GM23248 (cell line): ENCODE measurements around the gene TNFRSF13B. TPM values are rescaled to one million over a fixed set of nuclear protein-coding genes. Genes with fewer than 3 reads are reported as not detected.
A peak's percentile ranks its signal among the peaks of the same experiment; 100 is the strongest.

Source experiments
- DNase-seq: peaks from one replicate; pipeline ENCODE4 v3.0.0-alpha.2; 2015
- H2AFZ ChIP-seq: fragments of 200-600 bp; sonication (generic); 2 replicates; pipeline ENCODE4 v1.6.1; 2016; ENCODE audit warnings: antibody characterized with exemption
- H3F3A ChIP-seq: fragments of 200-600 bp; sonication (generic); 2 replicates; pipeline ENCODE4 v1.6.1; 2016; ENCODE audit warnings: mild to moderate bottlenecking, antibody characterized with exemption, mixed run types; ENCODE audit not compliant: insufficient read depth
- H3K27ac ChIP-seq: fragments of 200-600 bp; sonication (generic); 2 replicates; pipeline ENCODE4 v1.5.1; 2016; ENCODE audit warnings: mild to moderate bottlenecking
- H3K27me3 ChIP-seq: fragments of 200-600 bp; sonication (generic); replicated peaks from 2 replicates; pipeline ENCODE4 v1.6.1; 2016; ENCODE audit warnings: mild to moderate bottlenecking; ENCODE audit not compliant: insufficient read depth
- H3K36me3 ChIP-seq: fragments of 200-600 bp; sonication (generic); 2 replicates; pipeline ENCODE4 v1.6.1; 2016; ENCODE audit warnings: low read depth, mild to moderate bottlenecking
- H3K4me1 ChIP-seq: fragments of 200-600 bp; sonication (generic); 2 replicates; pipeline ENCODE4 v1.6.1; 2016; ENCODE audit warnings: mild to moderate bottlenecking; ENCODE audit not compliant: insufficient read depth
- H3K4me2 ChIP-seq: fragments of 200-600 bp; sonication (generic); one replicate; pipeline ENCODE4 v1.6.1; 2016; ENCODE audit warnings: mild to moderate bottlenecking; ENCODE audit not compliant: unreplicated experiment
- H3K4me3 ChIP-seq: fragments of 200-600 bp; sonication (generic); 2 replicates; pipeline ENCODE4 v1.5.1; 2016; ENCODE audit warnings: mild to moderate bottlenecking
- H3K79me2 ChIP-seq: fragments of 200-600 bp; sonication (generic); 2 replicates; pipeline ENCODE4 v1.6.1; 2016; ENCODE audit warnings: mild to moderate bottlenecking; ENCODE audit not compliant: insufficient read depth
- H3K9ac ChIP-seq: fragments of 200-600 bp; sonication (generic); 2 replicates; pipeline ENCODE4 v1.6.1; 2016; ENCODE audit warnings: mild to moderate bottlenecking
- H3K9me2 ChIP-seq: fragments of 200-600 bp; sonication (generic); 2 replicates; pipeline ENCODE4 v1.6.1; 2016; ENCODE audit warnings: mixed run types, mild to moderate bottlenecking, moderate library complexity; ENCODE audit not compliant: insufficient read depth
- H3K9me3 ChIP-seq: fragments of 200-600 bp; sonication (generic); one replicate; pipeline ENCODE4 v1.6.1; 2017; ENCODE audit warnings: low read depth
- H4K20me1 ChIP-seq: fragments of 200-600 bp; sonication (generic); 2 replicates; pipeline ENCODE4 v1.6.0; 2016; ENCODE audit not compliant: insufficient read depth
- EZH2 ChIP-seq: fragments of 200-600 bp; sonication (generic); IDR thresholded peaks from 2 replicates; pipeline ENCODE4 v1.6.1; 2018; ENCODE audit warnings: antibody characterized with exemption, mild to moderate bottlenecking; ENCODE audit not compliant: insufficient read depth, poor library complexity, severe bottlenecking
- EZH2phosphoT487 ChIP-seq: fragments of 200-600 bp; sonication (generic); IDR thresholded peaks from 2 replicates; pipeline ENCODE4 v1.6.1; 2018; ENCODE audit warnings: antibody characterized with exemption, moderate library complexity, mild to moderate bottlenecking, low read depth; ENCODE audit not compliant: insufficient read depth
- WGBS, 2 experiments: methylation state at CpG; one replicate each; pipeline ENCODE4 v1.1.6; 2015 to 2017; ENCODE audit warnings: low lambda C conversion rate in 2 of 2, low coverage in 1 of 2; ENCODE audit errors: missing lambda C conversion rate in 2 of 2; 5-methylcytosine and 5-hydroxymethylcytosine counted together
- in situ Hi-C: fragments of 300-500 bp; cut with MboI; formaldehyde crosslinking; loops from 2 replicates; pipeline ENCODE4 v1.15.0; 2020
- polyA plus RNA-seq: library from polyadenylated mRNA; unstranded; fragments of >200 nt; fragmentation: Nextera tagmentation; extraction: Ambion mirVana; gene quantifications from 2 replicates; pipeline ENCODE4 v1.2.1, GENCODE V29; 2016
- total RNA-seq: library from RNA; depleted of rRNA; stranded (reverse); fragments of >200 nt; shearing (Covaris generic); gene quantifications from 2 replicates; pipeline ENCODE4 v1.2.3, GENCODE V29; 2014

TNFRSF13B gene
- total and polyA plus RNA-seq, 2 experiments from 2014 or later, result not detected

GRCh38 chr17:16976725-16977550, 5.0 kb upstream of the TNFRSF13B start:
- H3K79me2 ChIP-seq, result no peaks in the 10 kb centered on the region
- in situ Hi-C loops, result no loop called here
- H3K27me3 ChIP-seq, result no peaks in the 10 kb centered on the region
- DNase-seq, result no peak
- no peak overlapping the region for H2AFZ ChIP-seq
- H4K20me1 ChIP-seq, result no peaks in the 10 kb centered on the region
- no peak overlapping the region for H3K27ac ChIP-seq
- no peaks in the 10 kb centered on the region for H3K36me3 ChIP-seq
- peaks cover 39% of the 10 kb centered on the region for H3K4me1 ChIP-seq
- no peak overlapping the region for H3K4me3 ChIP-seq
- no peaks in the 10 kb centered on the region for H3K9me3 ChIP-seq
- 90 to 92% methylated on average over 9 of the region's 9 CpGs for WGBS, 2 experiments
- H3K4me2 ChIP-seq, result peak overlapping the region; percentile 20
- no peak overlapping the region for H3K9ac ChIP-seq
- 0 out of 2 replicates have a peak, but pooled peaks cover 4% of the 10 kb centered on the region for H3F3A ChIP-seq
- H3K9me2 ChIP-seq, result no peaks in the 10 kb centered on the region
- TF ChIP-seq EZH2, result no peak
- no peak for TF ChIP-seq EZH2phosphoT487

- Histone ChIP-seq H3K27ac (no peak overlapping the region), H3K9me2 (no peaks in the 10 kb centered on the region), H3K79me2 (no peaks in the 10 kb centered on the region), H3K36me3 (no peaks in the 10 kb centered on the region), H3K4me1 (peaks cover 38% of the 10 kb centered on the region), H3K9ac (no peak overlapping the region), H4K20me1 (no peaks in the 10 kb centered on the region), H2AFZ (no peak overlapping the region), H3K4me2 (peak overlapping the region; percentile 20), H3F3A (0 out of 2 replicates have a peak, but pooled peaks cover 4% of the 10 kb centered on the region), H3K9me3 (no peaks in the 10 kb centered on the region), H3K4me3 (no peak overlapping the region), H3K27me3 (no peaks in the 10 kb centered on the region; the same call in 1 of the 2 replicates)
- TF ChIP-seq EZH2 (no peak), EZH2phosphoT487 (no peak)
- in situ Hi-C loops, result no loop called here
- 93 to 94% methylated on average over 10 of the region's 10 CpGs for WGBS, 2 experiments
- peak; percentile 35 for DNase-seq
Measured at GRCh38 chr17:16975744-16976625, 4.1 kb upstream of the TNFRSF13B start.

GRCh38 chr17:16975277-16975651, 3.3 kb upstream of the TNFRSF13B start:
- Histone ChIP-seq H3K4me1 (peaks cover 31% of the 10 kb centered on the region), H3K27me3 (peaks cover under 1% of the 10 kb centered on the region; the same call in 1 of the 2 replicates), H3F3A (0 out of 2 replicates have a peak, but pooled peaks cover 4% of the 10 kb centered on the region), H3K4me3 (no peak overlapping the region), H3K9me3 (no peaks in the 10 kb centered on the region), H3K27ac (no peak overlapping the region), H3K9ac (no peak overlapping the region), H3K9me2 (no peaks in the 10 kb centered on the region), H3K4me2 (no peak overlapping the region), H3K79me2 (no peaks in the 10 kb centered on the region), H2AFZ (no peak overlapping the region), H3K36me3 (no peaks in the 10 kb centered on the region), H4K20me1 (no peaks in the 10 kb centered on the region)
- TF ChIP-seq EZH2phosphoT487, result no peak
- TF ChIP-seq EZH2, result no peak
- WGBS, 2 experiments, result 55 to 57% methylated on average over 2 of the region's 2 CpGs
- in situ Hi-C loops, result no loop called here
- no peak for DNase-seq

- in situ Hi-C loops, result no loop called here
- WGBS, 2 experiments, result 70 to 75% methylated on average over 6 of the region's 6 CpGs
- H3K4me3 ChIP-seq, result no peak overlapping the region
Measured at GRCh38 chr17:16974569-16975276, 2.8 kb upstream of the TNFRSF13B start.

More at GRCh38 chr17:16974569-16975276, 2.8 kb upstream of the TNFRSF13B start:
- TF ChIP-seq EZH2 (no peak), EZH2phosphoT487 (no peak)
- Histone ChIP-seq H3K27ac (no peak overlapping the region), H3K79me2 (no peaks in the 10 kb centered on the region), H2AFZ (no peak overlapping the region), H3K9me3 (no peaks in the 10 kb centered on the region), H4K20me1 (no peaks in the 10 kb centered on the region), H3K36me3 (no peaks in the 10 kb centered on the region), H3F3A (0 out of 2 replicates have a peak, but pooled peaks cover 4% of the 10 kb centered on the region), H3K4me1 (peaks cover 25% of the 10 kb centered on the region), H3K27me3 (peaks cover 6% of the 10 kb centered on the region; the same call in 1 of the 2 replicates), H3K9ac (no peak overlapping the region), H3K9me2 (no peaks in the 10 kb centered on the region), H3K4me2 (no peak overlapping the region)
- no peak for DNase-seq
